GM18867 (cell line): Measurements from ENCODE around the gene CTAG1A.
"Not testable (repeated sequence)": the region's sequence is repeated elsewhere in the genome, so short reads cannot be mapped to it uniquely, and the experiment has no call there.

Source experiments
- ATAC-seq: cut with Tn5 transposase; IDR thresholded peaks from one replicate; pipeline ENCODE4 v1.9.1; 2021; ENCODE audit warnings: mild to moderate bottlenecking, moderate library complexity; ENCODE audit not compliant: unreplicated experiment

CTAG1A gene

GRCh38 chrX:154611146-154611545 is 26.2 kb downstream of the CTAG1A start:
- not testable (repeated sequence) for ATAC-seq

DNA sequence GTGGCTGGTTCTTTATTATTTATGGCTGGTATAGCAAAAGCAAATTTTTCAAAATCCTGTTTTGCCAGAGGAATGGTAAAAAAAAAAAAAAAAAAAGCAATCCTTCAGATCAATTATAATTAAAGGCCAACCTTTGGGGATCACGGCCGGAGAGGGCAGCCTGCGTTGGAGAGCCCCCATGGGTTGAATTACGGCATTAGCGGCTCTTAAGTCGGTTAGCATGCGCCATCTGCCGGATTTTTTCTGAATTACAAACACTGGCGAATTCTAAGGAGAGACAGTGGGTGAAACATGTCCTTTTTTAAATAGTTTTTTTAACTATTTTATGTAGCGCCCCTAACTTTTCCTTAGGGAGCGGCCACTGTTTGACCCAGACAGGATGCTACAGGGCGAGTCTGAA is 28.7 kb downstream of the CTAG1A start:
- ATAC-seq, result not testable (repeated sequence)

DNA sequence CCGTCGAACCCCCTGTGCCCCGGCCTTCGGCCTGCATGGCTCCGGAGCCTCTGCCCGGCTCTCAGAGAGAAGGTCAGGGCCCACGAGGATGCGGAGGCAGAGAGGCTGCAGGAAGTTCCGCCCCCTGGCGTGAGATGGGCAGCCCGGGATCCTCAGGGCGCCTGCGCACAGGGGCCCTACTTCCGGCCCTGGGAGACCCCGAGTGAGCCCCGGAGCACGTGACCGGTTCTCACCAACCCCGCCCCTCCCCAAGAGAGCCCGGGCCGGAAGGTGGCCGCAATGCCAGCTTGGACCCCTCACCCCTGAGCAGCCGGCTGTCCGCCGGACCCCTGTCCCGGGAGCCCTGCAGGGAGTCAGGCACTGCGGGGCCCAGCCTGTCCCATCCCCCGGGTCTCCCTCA is 34.2 kb downstream of the CTAG1A start, which contains the start of gene CTAG1B:
TSS of gene CTAG1B (minus strand) at position 101 of the 400 bp plus-strand sequence. CDS start at position 37, 64 bp downstream.
- ATAC-seq, result not testable (repeated sequence)

DNA sequence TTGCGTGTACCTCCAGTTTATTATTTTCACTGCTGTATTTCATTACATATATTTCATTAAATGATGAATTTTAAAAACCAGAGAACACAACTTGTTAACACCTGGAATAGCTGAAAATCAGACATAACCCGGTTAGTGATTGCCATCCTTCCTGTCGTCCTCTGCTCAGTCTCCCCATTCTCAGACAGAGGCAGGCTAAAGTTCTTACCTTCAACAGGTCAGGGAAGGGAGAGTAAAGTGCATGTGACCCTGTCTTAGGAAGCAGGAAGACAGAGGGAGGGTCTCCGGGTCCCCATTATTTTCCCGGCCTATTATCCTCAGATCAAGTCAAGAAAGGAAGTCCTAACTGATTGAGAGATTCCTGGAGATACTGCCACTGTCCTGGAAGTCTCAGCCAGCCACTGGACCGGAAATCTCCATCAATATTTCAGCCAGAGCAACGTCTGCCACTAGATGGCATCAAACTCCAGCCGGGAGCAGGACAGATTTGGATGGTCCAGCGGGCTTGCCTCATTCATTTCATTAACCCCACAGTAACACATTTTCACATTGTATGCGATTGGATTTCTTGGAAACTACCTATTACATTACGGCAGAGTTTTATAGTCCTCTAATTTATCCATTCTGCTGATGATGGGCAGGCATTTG is 36.0 kb downstream of the CTAG1A start:
- not testable (repeated sequence) for ATAC-seq

DNA sequence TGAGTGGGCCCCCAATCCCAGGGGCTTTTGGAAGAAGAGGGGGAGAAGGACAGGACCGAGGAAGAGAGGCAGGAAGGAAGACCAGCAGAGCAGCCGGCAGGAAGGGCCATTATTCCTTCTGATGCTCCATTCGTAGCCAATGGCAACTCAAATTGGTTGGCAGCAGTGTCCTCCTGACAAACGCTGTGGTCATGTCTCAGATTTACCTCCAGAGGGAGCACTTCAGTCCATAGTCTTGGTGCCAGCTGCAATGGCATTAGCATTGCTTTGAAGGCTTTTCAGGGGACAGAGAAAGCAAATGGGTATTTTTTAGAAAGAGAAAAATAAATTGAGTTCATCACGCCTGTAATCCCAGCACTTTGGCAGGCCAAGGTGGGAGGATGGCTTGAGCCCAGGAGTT is 44.0 kb downstream of the CTAG1A start:
- ATAC-seq, result peak; percentile 57

DNA sequence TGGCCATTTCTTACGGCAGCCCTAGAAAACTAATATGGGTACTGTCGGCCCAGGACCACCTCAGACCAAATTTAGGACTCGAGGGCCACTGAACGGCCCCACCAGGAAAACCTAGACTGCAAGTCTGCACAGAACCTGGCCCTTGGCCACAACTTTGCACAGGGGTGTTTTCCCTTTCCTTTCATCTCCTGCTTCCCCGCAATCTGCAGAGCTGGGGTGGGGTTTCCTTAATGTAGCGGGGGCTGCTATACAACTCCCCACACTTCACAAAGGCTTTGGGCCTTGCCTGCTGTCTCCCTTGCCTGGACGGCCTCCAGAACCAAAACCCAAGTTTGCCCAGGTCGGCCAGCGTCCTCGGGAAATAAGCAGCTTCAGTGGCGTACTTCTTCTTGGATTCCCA is 46.0 kb downstream of the CTAG1A start:
- ATAC-seq, result not testable (repeated sequence)

DNA sequence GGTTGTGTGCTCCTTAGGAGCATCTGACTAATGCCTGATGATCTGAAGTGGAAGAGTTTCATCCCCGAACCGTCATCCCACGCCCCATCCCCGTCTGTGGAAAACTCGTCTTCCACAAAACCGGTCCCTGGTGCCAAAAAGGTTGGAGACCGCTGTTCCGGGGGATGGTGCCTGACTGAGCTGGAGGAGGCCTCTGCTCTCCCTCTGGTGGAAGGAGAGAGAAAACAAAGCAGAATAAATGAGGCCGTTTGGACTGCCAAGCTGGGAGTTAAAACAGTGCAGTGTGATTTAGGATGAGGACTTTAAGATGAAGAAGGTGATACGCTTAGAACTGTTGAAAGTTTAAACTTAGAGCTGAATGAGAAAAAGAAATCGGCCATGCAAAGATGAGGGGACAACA is 48.7 kb downstream of the CTAG1A start:
- ATAC-seq, result not testable (repeated sequence)
